OCI-LY1 (cell line): ENCODE data around the gene RAB4A.
A peak's percentile ranks its signal among the peaks of the same experiment; 100 is the strongest.

Experiments used
- H2AFZ ChIP-seq: fragments of 200-600 bp; sonication (generic), shearing (Covaris generic); 2 replicates; pipeline ENCODE4 v1.6.0; 2014; ENCODE audit warnings: antibody characterized with exemption, mild to moderate bottlenecking, low read length
- H3F3A ChIP-seq: fragments of 200-600 bp; sonication (generic), shearing (Covaris generic); 2 replicates; pipeline ENCODE4 v1.6.0; 2014; ENCODE audit warnings: mild to moderate bottlenecking, antibody characterized with exemption, low read length, moderate library complexity; ENCODE audit not compliant: insufficient read depth
- H3K27ac ChIP-seq: fragments of 200-600 bp; sonication (generic); 2 replicates; pipeline ENCODE4 v1.5.1; 2014; ENCODE audit warnings: low read length, mixed run types, mild to moderate bottlenecking, low read depth; ENCODE audit not compliant: poor library complexity, severe bottlenecking
- H3K27me3 ChIP-seq: fragments of 200-600 bp; sonication (generic); 2 replicates; pipeline ENCODE4 v1.6.0; 2014; ENCODE audit warnings: antibody characterized with exemption, mild to moderate bottlenecking, low read length, moderate library complexity; ENCODE audit not compliant: insufficient read depth
- H3K36me3 ChIP-seq: fragments of 200-600 bp; sonication (generic); 2 replicates; pipeline ENCODE4 v1.6.1; 2014; ENCODE audit warnings: mild to moderate bottlenecking, antibody characterized with exemption, low read length, moderate library complexity, mixed read lengths; ENCODE audit not compliant: insufficient read depth
- H3K4me1 ChIP-seq: fragments of 200-600 bp; sonication (generic); 2 replicates; pipeline ENCODE4 v1.5.1; 2014; ENCODE audit warnings: mild to moderate bottlenecking, low read length, moderate library complexity; ENCODE audit not compliant: insufficient read depth, severe bottlenecking
- H3K4me2 ChIP-seq: fragments of 200-600 bp; sonication (generic), shearing (Covaris generic); 2 replicates; pipeline ENCODE4 v1.6.1; 2014; ENCODE audit warnings: low read length
- H3K4me3 ChIP-seq: fragments of 200-600 bp; sonication (generic); 2 replicates; pipeline ENCODE4 v1.5.1; 2014; ENCODE audit warnings: low read length, low read depth, mild to moderate bottlenecking, mixed read lengths; ENCODE audit not compliant: poor library complexity, severe bottlenecking
- H3K79me2 ChIP-seq: fragments of 200-600 bp; shearing (Covaris generic); 2 replicates; pipeline ENCODE4 v1.6.1; 2016; ENCODE audit warnings: mixed run types, low read length, mixed read lengths; ENCODE audit not compliant: insufficient read depth
- H3K9ac ChIP-seq: fragments of 200-600 bp; sonication (generic), shearing (Covaris generic); 2 replicates; pipeline ENCODE4 v1.6.1; 2014; ENCODE audit warnings: mild to moderate bottlenecking, low read length, mixed read lengths
- H3K9me2 ChIP-seq: fragments of 200-600 bp; sonication (generic), shearing (Covaris generic); 2 replicates; pipeline ENCODE4 v1.6.1; 2014; ENCODE audit warnings: low read depth, mild to moderate bottlenecking, low read length, mixed read lengths
- H3K9me3 ChIP-seq: fragments of 200-600 bp; shearing (Covaris generic); 2 replicates; pipeline ENCODE4 v1.6.1; 2014; ENCODE audit warnings: low read length, mixed read lengths
- H4K20me1 ChIP-seq: fragments of 200-600 bp; sonication (generic), shearing (Covaris generic); 2 replicates; pipeline ENCODE4 v1.6.0; 2016; ENCODE audit warnings: mild to moderate bottlenecking, low read length; ENCODE audit not compliant: insufficient read depth
- EZH2 ChIP-seq: fragments of 200-600 bp; sonication (generic), shearing (Covaris generic); IDR thresholded peaks from 2 replicates; pipeline ENCODE4 v1.8.0; 2017; ENCODE audit warnings: borderline replicate concordance, mixed run types, mild to moderate bottlenecking, antibody characterized with exemption, low read length, moderate library complexity, mixed read lengths
- TF ChIP-seq, protein P1 (sequence below): fragments of 200-600 bp; sonication (generic), shearing (Covaris generic); IDR thresholded peaks from 2 replicates; pipeline ENCODE4 v1.5.1; 2017; ENCODE audit warnings: mild to moderate bottlenecking, antibody characterized with exemption, low read length, moderate library complexity, mixed read lengths

Gene RAB4A

DNA sequence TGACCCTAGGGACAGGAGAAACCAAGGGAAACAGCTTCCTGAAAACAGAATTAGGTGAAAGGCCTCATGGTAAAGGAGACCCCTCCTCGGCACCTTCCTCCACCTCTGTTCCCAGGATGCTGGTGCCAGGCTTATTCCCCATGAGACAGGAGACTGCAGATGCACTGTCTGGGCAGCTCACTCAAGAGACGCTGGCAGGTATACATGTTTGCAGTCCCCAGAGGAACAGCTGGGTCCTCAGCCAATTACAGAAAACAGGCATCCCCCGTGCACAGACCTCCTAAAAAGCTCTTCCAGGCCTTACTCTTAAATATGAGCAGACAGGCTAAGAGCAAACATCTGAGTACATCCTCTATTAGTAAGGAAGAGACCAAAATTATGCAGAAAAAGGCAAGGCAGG lies 65.4 kb downstream of the RAB4A start:
- Histone ChIP-seq H3K9me2 (no peaks in the 10 kb centered on the region), H3K79me2 (peaks cover 52% of the 10 kb centered on the region), H3K4me3 (no peak overlapping the region), H3K9ac (no peak overlapping the region), H3K27ac (no peak overlapping the region), H3K36me3 (peaks cover 12% of the 10 kb centered on the region), H3F3A (no peaks in the 10 kb centered on the region), H3K27me3 (no peaks in the 10 kb centered on the region), H2AFZ (no peak overlapping the region), H3K9me3 (peaks cover 3% of the 10 kb centered on the region; the same call in 1 of the 2 replicates), H3K4me1 (peaks cover 46% of the 10 kb centered on the region), H3K4me2 (peak overlapping the region; percentile 12; the same call in 1 of the 2 replicates), H4K20me1 (no peaks in the 10 kb centered on the region)
- TF ChIP-seq EZH2, result no peak
- TF ChIP-seq, protein P1, sequence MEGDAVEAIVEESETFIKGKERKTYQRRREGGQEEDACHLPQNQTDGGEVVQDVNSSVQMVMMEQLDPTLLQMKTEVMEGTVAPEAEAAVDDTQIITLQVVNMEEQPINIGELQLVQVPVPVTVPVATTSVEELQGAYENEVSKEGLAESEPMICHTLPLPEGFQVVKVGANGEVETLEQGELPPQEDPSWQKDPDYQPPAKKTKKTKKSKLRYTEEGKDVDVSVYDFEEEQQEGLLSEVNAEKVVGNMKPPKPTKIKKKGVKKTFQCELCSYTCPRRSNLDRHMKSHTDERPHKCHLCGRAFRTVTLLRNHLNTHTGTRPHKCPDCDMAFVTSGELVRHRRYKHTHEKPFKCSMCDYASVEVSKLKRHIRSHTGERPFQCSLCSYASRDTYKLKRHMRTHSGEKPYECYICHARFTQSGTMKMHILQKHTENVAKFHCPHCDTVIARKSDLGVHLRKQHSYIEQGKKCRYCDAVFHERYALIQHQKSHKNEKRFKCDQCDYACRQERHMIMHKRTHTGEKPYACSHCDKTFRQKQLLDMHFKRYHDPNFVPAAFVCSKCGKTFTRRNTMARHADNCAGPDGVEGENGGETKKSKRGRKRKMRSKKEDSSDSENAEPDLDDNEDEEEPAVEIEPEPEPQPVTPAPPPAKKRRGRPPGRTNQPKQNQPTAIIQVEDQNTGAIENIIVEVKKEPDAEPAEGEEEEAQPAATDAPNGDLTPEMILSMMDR, result no peak

DNA sequence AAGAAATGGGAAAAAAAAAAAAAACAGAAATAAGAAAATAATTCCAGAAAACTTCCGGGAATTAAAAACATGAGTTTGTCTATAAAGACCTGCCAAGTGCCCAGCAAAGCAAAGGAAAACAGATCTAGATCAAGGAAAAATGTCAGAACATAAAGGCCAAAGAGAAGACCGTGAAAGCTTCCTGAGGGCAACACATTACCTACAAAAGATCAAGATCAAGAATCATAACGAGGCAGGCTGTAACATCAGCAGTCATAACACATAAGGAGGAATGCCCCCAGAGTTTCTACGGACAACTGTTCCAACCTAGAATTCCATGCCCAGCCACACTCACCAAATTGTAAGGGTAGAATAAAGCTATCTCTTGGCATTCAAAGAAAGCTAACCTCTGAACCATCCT lies 68.2 kb downstream of the RAB4A start:
- H3K9me2 ChIP-seq, result no peaks in the 10 kb centered on the region
- TF ChIP-seq, protein P1, result no peak
- TF ChIP-seq EZH2, result no peak
- H3K27me3 ChIP-seq, result peaks cover under 1% of the 10 kb centered on the region; the same call in 1 of the 2 replicates
- H3K9me3 ChIP-seq, result peaks cover 3% of the 10 kb centered on the region; the same call in 1 of the 2 replicates
- H3K4me1 ChIP-seq, result peaks cover 58% of the 10 kb centered on the region
- peaks cover 12% of the 10 kb centered on the region for H3K36me3 ChIP-seq
- peak overlapping the region; percentile 74 for H3K4me3 ChIP-seq
- H3F3A ChIP-seq, result no peaks in the 10 kb centered on the region
- peak overlapping the region; percentile 61 for H3K27ac ChIP-seq
- H2AFZ ChIP-seq, result no peak overlapping the region
- H3K79me2 ChIP-seq, result peaks cover 47% of the 10 kb centered on the region
- peak overlapping the region; percentile 68 for H3K4me2 ChIP-seq
- no peak overlapping the region; the same call in 1 of the 2 replicates for H3K9ac ChIP-seq
- no peaks in the 10 kb centered on the region for H4K20me1 ChIP-seq

DNA sequence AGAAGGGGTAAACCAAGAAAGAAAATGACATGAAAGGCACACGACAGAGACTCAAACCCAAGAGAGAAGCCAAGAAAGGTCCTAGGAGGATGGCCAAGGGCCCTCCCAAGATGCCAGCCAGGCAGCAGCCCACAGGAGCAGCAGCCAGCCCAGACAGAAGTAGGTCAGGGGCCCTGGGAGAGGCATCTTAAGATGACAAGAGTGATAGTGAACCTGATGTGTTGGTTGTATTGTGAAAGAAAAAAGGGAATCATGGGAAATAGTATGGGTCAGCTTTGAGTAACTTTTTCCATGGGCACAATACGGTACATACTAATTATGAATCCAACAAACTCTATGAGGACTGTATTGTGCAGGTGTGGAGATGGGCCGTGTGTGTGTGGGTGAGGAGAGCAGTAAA lies 68.6 kb downstream of the RAB4A start:
- H3K79me2 ChIP-seq, result peaks cover 43% of the 10 kb centered on the region
- H3K4me3 ChIP-seq, result peak overlapping the region; percentile 74
- TF ChIP-seq, protein P1, result no peak
- no peak for TF ChIP-seq EZH2
- no peaks in the 10 kb centered on the region for H3K9me2 ChIP-seq
- H2AFZ ChIP-seq, result no peak overlapping the region
- H3K4me2 ChIP-seq, result peak overlapping the region; percentile 68
- H4K20me1 ChIP-seq, result no peaks in the 10 kb centered on the region
- H3K9ac ChIP-seq, result peak overlapping the region; percentile 15; the same call in 1 of the 2 replicates
- H3K27ac ChIP-seq, result peak overlapping the region; percentile 61
- H3K4me1 ChIP-seq, result peaks cover 59% of the 10 kb centered on the region
- peaks cover 4% of the 10 kb centered on the region; the same call in 1 of the 2 replicates for H3K27me3 ChIP-seq
- no peaks in the 10 kb centered on the region for H3F3A ChIP-seq
- H3K9me3 ChIP-seq, result peaks cover 3% of the 10 kb centered on the region; the same call in 1 of the 2 replicates
- peaks cover 11% of the 10 kb centered on the region for H3K36me3 ChIP-seq
